Fibroblast of skin of back (primary cell): ENCODE results near the gene FUCA1.
"Not testable (repeated sequence)": the region's sequence is repeated elsewhere in the genome, so short reads cannot be mapped to it uniquely, and the experiment has no call there.

Experiments used
- DNase-seq: peaks from one replicate; pipeline ENCODE4 v3.0.0-alpha.2; 2013

The FUCA1 gene

GRCh38 chr1:23895993-23896392, 27.9 kb upstream of the FUCA1 start:
- no peak for DNase-seq

- no peak for DNase-seq
Measured at GRCh38 chr1:23895082-23895481, 27.0 kb upstream of the FUCA1 start.

- no peak for DNase-seq
Measured at GRCh38 chr1:23889074-23889473, 21.0 kb upstream of the FUCA1 start.

DNA sequence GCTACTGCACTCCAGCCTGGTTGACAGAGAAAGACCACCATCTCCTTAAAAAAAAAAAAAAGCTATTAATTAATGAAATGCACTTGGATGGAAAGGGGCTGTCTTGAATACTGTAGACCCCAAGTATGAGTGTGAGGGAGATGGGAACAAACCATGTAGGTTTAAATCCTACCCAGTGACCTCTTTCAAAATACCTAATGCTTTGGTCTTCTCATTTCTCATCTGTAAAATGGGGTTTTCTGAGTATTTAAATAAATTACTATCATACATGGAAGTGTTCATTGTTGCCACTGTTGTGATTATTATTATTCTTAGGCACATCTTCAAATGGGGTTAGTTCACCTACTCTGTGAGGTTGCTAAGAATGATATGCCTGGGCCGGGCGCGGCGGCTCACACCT, 17.1 kb upstream of the FUCA1 start:
- no peak for DNase-seq

GRCh38 chr1:23882746-23883145, 14.7 kb upstream of the FUCA1 start:
- DNase-seq: no peak

- no peak for DNase-seq
Measured at GRCh38 chr1:23879809-23880208, 11.7 kb upstream of the FUCA1 start.

DNA sequence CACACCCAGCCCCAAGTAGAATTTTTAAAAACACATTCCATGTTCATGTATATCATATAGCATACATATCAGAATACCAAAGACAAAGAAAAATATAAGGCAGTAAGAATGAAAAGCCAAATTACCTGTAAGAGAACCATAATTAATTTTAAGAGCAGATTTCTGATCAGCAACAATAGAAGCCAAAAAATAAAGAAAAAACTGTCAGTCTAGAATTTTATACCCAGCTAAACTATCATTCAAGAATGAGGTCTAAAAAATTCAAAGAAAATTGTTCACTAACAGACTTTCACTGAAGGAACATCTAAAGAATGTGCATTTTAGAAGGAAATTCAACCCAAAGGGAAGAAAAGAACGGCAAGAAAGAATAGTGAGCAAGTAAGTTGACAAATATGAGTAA, 10.6 kb upstream of the FUCA1 start:
- no peak for DNase-seq

DNA sequence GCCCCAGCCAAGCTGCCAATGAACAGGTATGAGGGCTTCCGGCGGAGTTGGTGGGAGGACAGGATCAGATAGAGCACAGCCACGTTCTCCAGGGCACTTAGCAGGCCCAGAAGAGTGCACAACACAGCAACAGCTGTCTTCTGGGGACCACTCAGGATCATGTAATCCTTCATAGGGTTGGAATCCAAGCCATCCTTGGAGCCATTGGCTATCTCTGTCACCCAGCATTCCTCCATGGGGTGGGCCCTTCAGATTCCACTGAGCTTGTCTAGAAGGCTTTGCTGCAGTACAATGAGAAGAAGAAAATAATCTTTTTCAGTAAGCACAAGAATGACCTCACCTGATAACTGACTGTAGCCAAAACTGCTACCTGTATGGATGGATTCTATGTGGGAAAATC, 7.3 kb upstream of the FUCA1 start:
- peak; percentile 10 for DNase-seq

DNA sequence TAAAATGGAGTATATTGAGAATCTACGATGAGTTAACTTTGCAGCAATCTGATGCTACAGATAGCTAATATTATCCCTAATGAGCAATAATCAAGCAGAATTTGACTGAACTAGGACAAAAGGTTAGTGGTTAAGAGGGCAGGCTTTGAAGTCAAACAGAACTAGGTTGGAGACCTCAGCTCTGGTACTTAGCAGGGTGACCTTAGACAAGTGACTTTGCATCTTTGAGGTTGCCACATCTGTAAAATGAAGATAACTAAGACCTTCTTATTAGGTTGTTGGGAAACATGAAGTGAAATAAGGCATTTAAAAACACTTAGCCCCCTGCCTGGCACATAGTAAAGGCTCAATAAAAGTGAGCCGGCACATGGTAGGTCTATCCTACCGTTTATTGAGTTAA, 4.3 kb upstream of the FUCA1 start:
- DNase-seq: no peak

DNA sequence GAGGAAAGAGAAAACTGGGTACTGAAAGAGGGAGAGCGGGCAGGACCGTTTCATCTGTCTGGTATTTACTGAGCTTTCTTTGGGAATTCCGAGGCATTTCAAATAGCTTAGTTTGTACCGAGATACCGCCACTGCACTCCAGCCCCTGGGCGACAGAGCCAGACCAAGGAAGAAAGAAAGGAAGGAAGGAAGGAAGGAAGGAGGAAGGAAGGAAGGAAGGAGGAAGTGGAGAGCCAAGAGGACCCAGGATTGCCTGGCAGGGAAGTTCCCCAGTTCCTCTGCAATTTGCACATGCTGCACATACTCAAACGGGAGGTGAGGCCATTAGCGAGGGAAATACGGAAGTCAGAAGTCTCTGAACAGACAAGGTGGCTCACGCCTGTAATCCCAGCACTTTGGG, 961 bp upstream of the FUCA1 start:
- DNase-seq: no peak

DNA sequence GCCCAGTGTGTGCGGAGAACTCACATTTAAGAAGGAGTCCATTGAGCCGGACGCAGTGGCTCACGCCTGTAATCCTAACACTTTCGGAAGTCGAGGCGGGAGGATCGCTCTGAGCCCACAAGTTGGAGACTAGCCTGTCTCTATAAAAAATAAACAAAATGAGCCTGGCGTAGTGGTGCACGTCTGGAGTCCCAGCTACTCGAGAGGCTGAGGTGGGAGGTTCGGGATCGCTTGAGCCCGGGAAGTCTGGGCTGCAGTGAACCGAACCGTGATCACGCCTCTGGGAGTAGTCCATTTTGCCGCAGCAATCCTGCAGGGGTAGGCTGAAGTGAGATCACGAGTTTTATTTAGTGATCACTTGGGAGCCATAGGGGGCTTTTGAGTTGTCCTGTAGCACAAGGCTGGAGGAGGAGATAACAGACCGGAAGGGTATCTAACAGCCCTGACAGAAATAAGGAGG, 497 bp upstream of the FUCA1 start:
- no peak for DNase-seq

DNA sequence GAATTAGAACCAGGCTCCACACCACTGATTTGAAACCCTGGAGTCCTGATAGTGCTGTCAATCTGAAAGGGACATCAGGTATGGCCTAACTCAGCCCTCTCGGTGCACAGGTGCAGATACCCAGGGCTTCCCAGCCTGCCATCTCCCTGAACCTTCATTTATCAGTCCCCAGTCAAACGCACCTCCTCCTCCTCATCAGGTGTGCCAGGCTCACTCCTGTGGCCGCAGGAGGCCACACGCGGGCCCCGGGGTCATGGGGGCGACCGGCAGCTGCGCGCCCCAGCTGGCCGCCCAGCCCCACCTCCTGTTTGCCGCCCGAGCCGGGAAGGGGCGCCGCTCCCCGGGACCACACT, 572 bp downstream of the FUCA1 start:
- DNase-seq: no peak

- peak; percentile 5 for DNase-seq
Measured at GRCh38 chr1:23865543-23865930, 2.6 kb downstream of the FUCA1 start.

DNA sequence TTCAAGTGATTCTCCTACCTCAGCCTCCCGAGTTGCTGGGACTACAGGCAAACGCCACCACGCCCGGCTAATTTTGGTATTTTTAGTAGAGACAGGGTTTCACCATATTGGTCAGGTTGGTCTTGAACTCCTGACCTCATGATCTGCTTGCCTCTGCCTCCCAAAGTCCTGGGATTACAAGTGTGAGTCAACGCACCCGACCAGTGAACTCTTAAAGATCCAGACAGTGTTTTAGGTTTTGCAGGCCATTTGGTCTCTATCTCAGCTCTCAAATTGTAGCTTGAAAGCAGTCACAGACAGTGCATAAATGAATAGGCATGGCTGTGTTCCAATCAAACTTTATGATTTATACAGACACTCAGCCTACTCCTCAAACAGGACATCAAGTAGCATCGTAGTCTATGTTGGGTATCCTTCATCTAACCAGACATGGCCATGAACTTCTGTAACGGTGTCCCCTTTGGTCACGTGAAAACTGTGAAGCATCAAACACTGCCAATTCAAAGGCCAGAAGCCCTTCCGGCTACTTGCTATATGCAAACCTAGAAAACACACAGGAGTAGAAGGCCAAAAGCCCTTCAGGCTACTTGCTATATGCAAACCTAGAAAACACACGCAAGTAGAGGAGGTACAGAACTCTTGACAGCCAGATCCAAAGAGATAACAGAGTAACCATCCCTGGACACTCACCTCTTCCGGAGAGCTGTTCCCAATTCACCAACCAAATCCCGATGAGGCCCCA, 3.1 kb downstream of the FUCA1 start:
- DNase-seq: no peak

- no peak for DNase-seq
Measured at GRCh38 chr1:23862640-23863039, 5.5 kb downstream of the FUCA1 start.

DNA sequence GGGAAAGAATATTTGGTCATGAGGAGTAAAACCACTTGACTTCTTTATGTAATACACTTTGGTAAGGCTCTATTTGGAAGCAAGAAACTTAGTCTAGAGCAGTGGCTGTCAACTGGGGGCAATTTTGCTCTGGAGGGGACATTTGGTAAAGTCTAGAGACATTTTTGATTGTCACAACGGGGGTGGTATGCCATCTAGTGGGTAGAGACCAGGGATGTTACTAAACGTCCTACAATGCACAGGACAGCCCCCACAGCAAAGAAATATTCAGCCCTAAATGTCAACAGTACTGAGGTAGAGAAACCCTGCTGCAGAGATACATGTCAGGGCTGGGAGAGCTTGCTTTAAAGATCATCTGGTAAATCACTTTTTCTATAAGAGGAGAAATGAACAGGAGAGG, 13.5 kb downstream of the FUCA1 start:
- peak; percentile 7 for DNase-seq

DNA sequence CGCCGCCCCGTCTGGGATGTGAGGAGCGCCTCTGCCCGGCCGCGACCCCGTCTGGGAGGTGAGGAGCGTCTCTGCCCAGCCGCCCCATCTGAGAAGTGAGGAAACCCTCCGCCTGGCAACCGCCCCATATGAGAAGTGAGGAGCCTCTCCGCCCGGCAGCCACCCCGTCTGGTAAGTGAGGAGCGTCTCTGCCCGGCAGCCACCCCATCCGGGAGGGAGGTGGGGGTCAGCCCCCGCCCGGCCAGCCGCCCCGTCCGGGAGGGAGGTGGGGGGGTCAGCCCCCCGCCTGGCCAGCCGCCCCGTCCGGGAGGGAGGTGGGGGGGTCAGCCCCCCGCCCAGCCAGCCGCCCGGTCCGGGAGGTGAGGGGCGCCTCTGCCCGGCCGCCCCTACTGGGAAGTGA, 15.0 kb downstream of the FUCA1 start:
- not testable (repeated sequence) for DNase-seq

GRCh38 chr1:23851406-23851805, 16.7 kb downstream of the FUCA1 start:
- not testable (repeated sequence) for DNase-seq

DNA sequence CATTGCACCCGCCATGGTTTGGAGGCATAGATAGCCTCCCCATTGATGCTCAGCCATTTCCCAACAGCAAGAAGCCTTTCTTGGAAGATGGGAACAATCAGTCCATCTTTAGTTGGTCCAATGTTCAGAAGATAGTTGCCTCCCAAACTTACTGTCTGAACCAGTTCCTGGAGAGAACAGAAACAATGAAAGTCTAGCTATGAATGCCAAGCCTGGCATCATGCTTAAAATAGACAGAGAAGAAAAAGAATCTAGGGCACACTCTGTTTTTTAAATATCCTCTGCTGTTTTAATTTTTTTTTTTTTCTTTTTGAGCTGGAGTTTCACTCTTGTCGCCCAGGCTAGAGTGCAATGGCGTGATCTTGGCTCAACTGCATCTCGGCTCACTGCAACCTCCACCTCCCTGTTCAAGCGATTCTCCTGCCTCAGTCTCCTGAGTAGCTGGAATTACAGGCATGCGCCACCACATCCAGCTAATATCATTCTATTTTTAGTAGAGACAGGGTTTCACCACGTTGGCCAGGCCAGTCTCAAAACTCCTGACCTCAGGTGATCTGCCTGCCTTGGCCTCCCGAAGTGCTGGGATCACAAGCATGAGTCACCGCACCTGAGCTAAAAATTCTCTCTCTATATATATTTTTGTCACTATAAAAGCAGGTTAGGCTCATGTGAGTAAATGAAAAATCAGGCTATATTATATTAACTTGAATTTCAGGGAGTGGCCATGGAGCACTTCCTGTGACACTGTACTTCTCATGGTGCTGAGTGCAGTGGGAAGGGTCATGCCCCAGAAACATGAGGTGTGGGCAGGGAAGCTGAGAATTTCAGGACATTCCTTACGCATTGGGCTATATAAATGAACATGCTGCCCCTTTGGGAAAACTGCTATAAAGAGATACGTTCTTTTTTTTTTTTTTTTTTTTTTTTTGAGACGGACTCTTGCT, 19.1 kb downstream of the FUCA1 start:
- no peak for DNase-seq

DNA sequence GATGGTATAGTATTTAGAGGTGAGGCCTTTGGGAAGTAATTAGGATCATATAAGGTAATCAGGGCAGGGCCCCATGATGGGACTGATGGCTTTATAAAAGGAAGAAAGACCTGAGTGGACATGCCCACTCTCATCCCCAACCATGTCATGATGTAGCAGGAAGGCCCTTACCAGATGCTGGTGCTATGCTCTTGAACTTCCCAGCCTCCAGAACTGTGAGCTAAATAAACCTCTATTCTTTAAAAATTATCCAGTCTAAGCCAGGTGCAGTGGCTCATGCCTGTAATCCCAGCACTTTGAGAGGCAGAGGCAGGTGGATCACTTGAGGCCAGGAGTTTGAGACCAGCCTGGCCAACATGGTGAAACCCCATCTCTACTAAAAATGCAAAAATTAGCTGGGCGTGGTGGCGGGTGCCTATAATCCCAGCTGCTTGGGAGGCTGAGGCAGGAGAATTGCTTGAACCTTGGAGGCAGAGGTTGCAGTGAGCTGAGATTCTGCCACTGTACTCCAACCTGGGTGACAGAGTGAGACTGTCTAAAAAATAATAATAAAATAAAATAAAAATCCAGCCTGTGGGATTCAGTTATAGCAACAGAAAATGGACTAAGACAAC, 20.5 kb downstream of the FUCA1 start:
- DNase-seq: not testable (repeated sequence)

DNA sequence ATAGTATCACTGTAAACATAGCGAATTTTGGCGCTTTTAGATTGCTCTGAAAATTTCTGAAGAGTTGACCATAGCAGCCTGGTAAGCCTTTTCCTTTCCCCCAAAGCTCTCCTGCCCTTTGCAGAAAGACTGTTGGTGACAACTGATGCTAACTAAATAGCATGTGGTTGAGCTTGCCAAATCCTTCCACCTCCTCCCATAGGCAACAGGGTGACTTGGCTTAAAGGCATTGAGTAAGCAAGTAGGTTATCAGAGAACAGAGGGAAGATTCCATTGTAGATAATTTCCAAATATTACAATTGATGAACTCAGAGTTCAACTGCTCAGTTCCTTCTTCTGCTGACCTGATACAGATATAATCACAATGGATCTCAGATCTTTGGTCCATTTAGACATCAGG, 22.9 kb downstream of the FUCA1 start:
- DNase-seq: no peak

GRCh38 chr1:23843644-23844043, 24.4 kb downstream of the FUCA1 start:
- no peak for DNase-seq

DNA sequence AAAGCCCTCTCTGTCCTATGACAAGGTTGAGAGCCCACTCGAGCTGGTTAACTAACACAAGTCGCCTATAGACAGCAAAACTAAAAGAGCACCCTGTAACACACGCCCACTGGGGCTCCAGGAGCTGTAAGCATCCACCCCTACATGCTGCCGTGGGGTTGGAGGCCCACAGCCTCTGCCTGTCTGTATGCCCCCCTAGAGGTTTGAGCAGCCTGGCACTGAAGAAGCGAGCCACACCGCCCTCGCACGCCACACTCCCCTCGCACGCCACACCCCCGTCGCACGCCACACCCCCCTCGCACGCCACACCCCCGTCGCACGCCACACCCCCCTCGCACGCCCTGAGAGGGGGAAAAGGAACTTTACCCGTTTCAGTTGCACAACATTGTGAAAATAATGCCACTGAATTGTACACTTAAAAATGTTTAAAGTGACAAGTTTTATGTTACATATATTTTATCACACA, 29.7 kb downstream of the FUCA1 start:
- DNase-seq: peak; percentile 55
